Gastrocnemius medialis (tissue), 4 donors: ENCODE data around the gene CDKL5.
"Not testable (repeated sequence)": the region's sequence is repeated elsewhere in the genome, so short reads cannot be mapped to it uniquely, and the experiment has no call there.

Source experiments
- POLR2A ChIP-seq, 2 donors: fragments of 450-650 bp; IDR thresholded peaks; one replicate each; pipeline ENCODE4 v1.6.1; 2017; ENCODE audit warnings: antibody characterized with exemption in 2 of 2, mild to moderate bottlenecking in 2 of 2, moderate library complexity in 2 of 2
- TF ChIP-seq, protein P1 (sequence below), 5 experiments: fragments of 450-650 bp in 3 of 5; fragments of 200-600 bp in 2 of 5; sonication (generic) in 2 of 5; IDR thresholded peaks in 4 of 5; conservative IDR thresholded peaks in 1 of 5; 1 replicate in 4 of 5; 2 replicates in 1 of 5; pipeline ENCODE4 v1.5.1; 2016 to 2019; ENCODE audit warnings: antibody characterized with exemption in 5 of 5, mild to moderate bottlenecking in 3 of 5, moderate library complexity in 3 of 5

DNA sequence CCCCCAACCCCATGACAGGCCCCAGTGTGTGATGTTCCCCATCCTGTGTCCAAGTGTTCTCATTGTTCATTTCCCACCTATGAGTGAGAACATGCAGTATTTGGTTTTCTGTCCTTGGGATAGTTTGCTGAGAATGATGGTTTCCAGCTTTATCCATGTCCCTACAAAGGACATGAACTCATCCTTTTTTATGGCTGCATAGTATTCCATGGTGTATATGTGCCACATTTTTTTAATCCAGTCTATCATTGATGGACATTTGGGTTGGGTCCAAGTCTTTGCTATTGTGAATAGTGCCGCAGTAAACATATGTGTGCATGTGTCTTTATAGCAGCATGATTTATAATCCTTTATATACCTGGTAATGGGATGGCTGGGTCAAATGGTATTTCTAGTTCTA lies 163.9 kb downstream of the CDKL5 start:
- TF ChIP-seq, protein P1, sequence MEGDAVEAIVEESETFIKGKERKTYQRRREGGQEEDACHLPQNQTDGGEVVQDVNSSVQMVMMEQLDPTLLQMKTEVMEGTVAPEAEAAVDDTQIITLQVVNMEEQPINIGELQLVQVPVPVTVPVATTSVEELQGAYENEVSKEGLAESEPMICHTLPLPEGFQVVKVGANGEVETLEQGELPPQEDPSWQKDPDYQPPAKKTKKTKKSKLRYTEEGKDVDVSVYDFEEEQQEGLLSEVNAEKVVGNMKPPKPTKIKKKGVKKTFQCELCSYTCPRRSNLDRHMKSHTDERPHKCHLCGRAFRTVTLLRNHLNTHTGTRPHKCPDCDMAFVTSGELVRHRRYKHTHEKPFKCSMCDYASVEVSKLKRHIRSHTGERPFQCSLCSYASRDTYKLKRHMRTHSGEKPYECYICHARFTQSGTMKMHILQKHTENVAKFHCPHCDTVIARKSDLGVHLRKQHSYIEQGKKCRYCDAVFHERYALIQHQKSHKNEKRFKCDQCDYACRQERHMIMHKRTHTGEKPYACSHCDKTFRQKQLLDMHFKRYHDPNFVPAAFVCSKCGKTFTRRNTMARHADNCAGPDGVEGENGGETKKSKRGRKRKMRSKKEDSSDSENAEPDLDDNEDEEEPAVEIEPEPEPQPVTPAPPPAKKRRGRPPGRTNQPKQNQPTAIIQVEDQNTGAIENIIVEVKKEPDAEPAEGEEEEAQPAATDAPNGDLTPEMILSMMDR (IDR thresholded peaks at IDR 0.05 in 4 of 5, conservative IDR thresholded peaks at IDR 0.05 in 1 of 5): not testable (repeated sequence)
- TF ChIP-seq POLR2A (IDR thresholded peaks at IDR 0.05): not testable (repeated sequence)
